GM21825 (cell line): ENCODE data around the gene HIPK1.
"Not testable (repeated sequence)": the region's sequence is repeated elsewhere in the genome, so short reads cannot be mapped to it uniquely, and the experiment has no call there.

Experiments
- ATAC-seq: cut with Tn5 transposase; IDR thresholded peaks from one replicate; pipeline ENCODE4 v1.9.1; 2021; ENCODE audit warnings: mild to moderate bottlenecking, moderate library complexity; ENCODE audit not compliant: unreplicated experiment

HIPK1 gene

DNA sequence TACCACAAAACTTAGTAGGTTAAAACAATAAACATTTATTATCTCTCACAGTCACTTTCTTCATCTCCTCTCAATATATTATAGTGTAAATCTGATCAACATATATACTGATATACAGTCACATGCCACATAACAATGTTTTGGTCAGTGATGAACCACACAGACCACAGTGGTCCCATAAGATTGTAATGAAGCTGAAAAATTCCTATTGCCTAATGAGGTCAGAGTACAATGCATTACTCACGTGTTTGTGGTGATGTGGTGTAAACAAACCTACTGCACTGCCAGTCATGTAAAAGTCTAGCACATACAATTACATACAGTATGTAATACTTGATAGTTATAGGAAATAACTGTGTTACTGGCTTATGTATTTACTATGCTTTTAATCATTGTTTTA lies 80.3 kb downstream of the HIPK1 start:
- no peak for ATAC-seq

DNA sequence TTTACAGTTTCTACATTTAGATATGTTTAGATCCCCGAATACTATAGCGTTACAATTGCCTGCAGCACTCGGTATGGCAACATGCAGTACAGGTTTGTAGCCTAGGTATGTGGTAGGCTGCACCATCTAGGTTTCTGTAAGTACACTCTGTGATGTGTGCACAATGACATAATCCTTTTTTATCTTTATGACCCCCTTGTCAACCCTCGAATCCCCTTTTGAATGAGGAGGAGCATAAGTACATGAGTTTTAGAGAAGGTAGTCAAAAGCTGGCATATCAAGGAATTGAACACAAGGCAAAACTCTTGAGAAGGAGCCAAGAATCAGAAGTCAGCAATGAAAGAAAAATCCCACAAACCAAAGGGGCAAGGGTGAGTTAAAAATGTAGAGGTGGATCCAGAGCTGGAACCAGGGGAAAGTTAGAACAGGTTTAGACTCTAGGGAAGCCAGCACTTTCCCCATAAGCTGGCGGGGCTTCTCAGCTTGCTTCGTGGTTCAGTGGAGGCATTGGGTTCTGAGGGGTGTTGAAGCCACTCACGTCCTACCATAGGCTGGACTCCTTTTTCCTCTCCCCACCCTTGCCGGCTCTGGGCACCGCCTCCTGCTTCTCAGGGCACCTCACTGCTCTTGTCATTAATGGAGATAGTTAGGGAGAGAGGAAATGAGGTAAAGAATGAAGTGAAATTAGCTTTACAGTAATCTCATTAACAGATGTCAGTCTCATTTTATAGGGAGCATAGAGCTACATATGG lies 81.5 kb downstream of the HIPK1 start:
- no peak for ATAC-seq

GRCh38 chr1:114011796-114012195 lies 82.7 kb downstream of the HIPK1 start:
- ATAC-seq, result no peak

DNA sequence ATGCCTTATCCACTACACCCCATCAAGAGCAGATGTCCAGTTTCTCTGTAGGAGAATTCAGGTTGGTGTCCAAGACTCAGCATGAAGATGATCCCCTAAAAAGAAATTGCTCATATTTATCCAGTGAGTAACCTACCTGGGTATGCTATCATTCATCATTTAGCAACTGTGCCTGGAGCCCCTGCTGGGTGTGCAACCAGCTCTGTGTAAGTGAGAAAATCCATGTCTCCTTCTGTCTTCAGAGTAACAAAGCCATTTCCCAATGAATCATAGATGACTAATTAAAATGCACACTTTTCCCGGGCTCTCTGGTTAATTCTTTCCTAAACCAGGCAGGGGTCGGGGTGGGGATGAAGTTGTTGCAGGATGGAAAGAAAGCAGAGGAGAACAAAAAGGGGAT lies 86.0 kb downstream of the HIPK1 start:
- no peak for ATAC-seq

- not testable (repeated sequence) for ATAC-seq
Observed at GRCh38 chr1:114019724-114020123, 90.6 kb downstream of the HIPK1 start.

- no peak for ATAC-seq
Observed at GRCh38 chr1:114021665-114022099, 92.6 kb downstream of the HIPK1 start.

DNA sequence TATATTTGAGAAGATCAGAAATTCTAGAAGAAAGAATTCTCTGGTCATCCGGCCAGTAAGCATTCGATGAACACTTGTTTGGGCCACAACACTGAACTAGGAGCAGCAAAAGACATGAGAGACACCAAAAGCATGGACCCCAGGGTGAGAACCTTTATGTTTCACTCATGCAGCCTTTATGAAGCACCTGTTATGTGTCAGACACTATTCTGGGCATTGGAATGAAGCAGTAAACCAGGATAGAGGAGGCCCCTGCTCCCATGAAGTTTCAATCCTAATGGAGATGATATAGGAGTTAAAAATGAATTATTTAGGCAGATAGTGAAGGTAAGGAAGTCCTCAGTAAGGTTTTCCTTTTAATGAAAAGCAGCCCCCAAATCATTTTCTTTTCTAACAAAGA lies 93.8 kb downstream of the HIPK1 start:
- ATAC-seq, result no peak

- ATAC-seq, result no peak
Observed at GRCh38 chr1:114023377-114023776, 94.3 kb downstream of the HIPK1 start.

DNA sequence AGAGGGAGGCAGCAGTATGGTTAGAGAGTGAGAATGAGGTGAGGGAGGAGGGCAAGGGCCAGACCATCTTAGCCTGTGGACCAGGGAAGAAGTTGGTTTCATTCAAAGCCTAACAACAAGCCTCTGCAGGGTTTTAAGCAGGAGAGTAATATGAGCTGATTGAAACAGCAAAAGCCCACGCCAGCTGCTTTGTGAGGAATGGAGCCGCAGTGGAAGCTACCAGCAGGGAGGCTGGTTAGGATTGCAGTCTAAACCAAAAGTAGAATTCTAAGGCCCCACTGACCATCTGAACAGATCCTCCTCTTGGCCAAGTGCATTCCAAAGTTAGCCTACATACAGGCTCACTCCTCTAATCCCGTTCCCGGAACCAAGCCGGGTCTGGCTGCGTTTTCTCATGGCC lies 94.9 kb downstream of the HIPK1 start:
- no peak for ATAC-seq

DNA sequence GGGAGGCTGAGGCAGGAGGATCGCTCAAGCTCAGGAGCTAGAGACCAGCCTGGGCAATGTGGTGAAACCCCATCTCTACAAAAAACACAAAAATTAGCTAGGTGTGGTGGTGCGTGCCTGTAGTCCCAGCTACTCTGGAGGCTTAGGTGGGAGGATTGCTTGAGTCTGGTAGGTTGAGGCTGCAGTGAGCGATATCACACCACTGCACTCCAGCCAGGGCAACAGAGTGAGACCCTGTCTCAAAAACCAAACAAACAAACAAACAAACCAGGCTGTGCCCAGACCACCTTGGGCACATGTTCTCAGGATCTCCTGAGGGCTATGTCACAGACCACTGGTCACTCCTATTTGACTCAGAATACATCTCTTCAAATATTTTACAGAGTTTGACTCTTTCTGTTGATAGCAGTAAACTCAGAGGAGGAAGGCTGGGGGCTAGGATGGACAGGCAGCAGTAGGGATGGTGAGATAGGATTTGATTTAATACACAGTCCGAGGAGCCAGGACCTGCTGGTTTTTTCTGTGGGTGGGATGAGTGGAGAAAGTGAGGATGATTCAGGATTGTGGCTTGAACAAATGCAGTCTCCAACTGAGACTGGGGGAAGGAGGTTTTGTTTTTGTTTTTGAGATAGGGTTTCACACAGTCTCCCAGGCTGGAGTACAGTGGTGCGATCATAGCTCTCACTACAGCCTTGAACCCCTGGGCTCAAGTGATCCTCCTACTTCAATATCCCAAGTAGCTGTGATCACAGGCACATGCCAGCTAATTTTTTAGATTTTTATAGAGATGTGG lies 96.7 kb downstream of the HIPK1 start:
- no peak for ATAC-seq

GRCh38 chr1:114026797-114027196 lies 97.7 kb downstream of the HIPK1 start:
- ATAC-seq, result no peak
